Activated B cell treated with CpG ODN at 0.5 μM for 24 hours (primary cell): ENCODE data around the gene WDR62. TPM values are rescaled to one million over a fixed set of nuclear protein-coding genes. Genes with fewer than 3 reads are reported as not detected.

Source experiments
- ATAC-seq: fragments of 200-7000 bp; cut with Tn5 transposase; one replicate; pipeline ENCODE4 v1.10.0; 2021; ENCODE audit warnings: low read depth, mild to moderate bottlenecking, moderate library complexity
- CTCF ChIA-PET: fragments of 350-600 bp; sonication (Branson Sonifier 250); formaldehyde crosslinking; loops from one replicate; lab custom pipeline; 2021; ENCODE audit warnings: antibody characterized with exemption; lab: Charles Lee
- POLR2A ChIA-PET: fragments of 350-600 bp; sonication (Branson Sonifier 250); formaldehyde crosslinking; loops from one replicate; lab custom pipeline; 2021; ENCODE audit warnings: antibody characterized with exemption; lab: Charles Lee
- DNase-seq: peaks from one replicate; pipeline ENCODE4 v3.0.0; 2022
- H3K27ac Mint-ChIP-seq: one replicate; pipeline ENCODE4 v1.8.0; 2020; ENCODE audit warnings: mixed read lengths
- H3K27me3 Mint-ChIP-seq: one replicate; pipeline ENCODE4 v1.8.0; 2021; ENCODE audit warnings: mixed read lengths
- H3K36me3 Mint-ChIP-seq: one replicate; pipeline ENCODE4 v1.8.0; 2021; ENCODE audit warnings: low read depth, mixed read lengths
- H3K4me1 Mint-ChIP-seq: one replicate; pipeline ENCODE4 v1.8.0; 2021; ENCODE audit warnings: mixed read lengths
- H3K4me3 Mint-ChIP-seq: one replicate; pipeline ENCODE4 v1.8.0; 2020; ENCODE audit warnings: mild to moderate bottlenecking, mixed read lengths
- H3K9me3 Mint-ChIP-seq: one replicate; pipeline ENCODE4 v1.8.0; 2020; ENCODE audit warnings: mixed read lengths
- intact Hi-C: fragments of 100-400 bp; cut with micrococcal nuclease; formaldehyde crosslinking; loops from one replicate; pipeline ENCODE4 v1.15.1; 2024
- total RNA-seq: library from RNA; stranded (reverse); gene quantifications from 2 replicates; pipeline ENCODE4 v1.2.3, GENCODE V29; 2022
- TF ChIP-seq, protein P1 (sequence below): fragments of 200-600 bp; IDR thresholded peaks from one replicate; pipeline ENCODE4 v1.8.0; 2022; ENCODE audit warnings: antibody characterized with exemption, mild to moderate bottlenecking

Gene WDR62
- total RNA-seq, 1 donor from 2014 or later: 3.3 TPM

GRCh38 chr19:36136964-36137686 lies 82.4 kb downstream of the WDR62 start:
- CTCF ChIA-PET: interaction anchor here (1.4 to 2.4 kb wide), 2 partner anchors 8 to 9 kb away, joined by 3 to 12 read pairs; no protein-coding TSS in a partner anchor
- intact Hi-C loops: no loop called here
- no peak overlapping the region for H3K4me3 Mint-ChIP-seq
- POLR2A ChIA-PET: interaction anchor here (0.6 to 1.5 kb wide), 3 partner anchors 9 to 22 kb away, joined by 4 to 7 read pairs (median 6); partner anchors contain the start of gene TBCB
- H3K27me3 Mint-ChIP-seq: peaks cover 2% of the 10 kb centered on the region
- H3K27ac Mint-ChIP-seq: peak overlapping the region; percentile 30
- H3K4me1 Mint-ChIP-seq: peaks cover 14% of the 10 kb centered on the region
- DNase-seq: no peak
- H3K9me3 Mint-ChIP-seq: no peaks in the 10 kb centered on the region
- no peak for ATAC-seq
- H3K36me3 Mint-ChIP-seq: peaks cover 19% of the 10 kb centered on the region
- TF ChIP-seq, protein P1, sequence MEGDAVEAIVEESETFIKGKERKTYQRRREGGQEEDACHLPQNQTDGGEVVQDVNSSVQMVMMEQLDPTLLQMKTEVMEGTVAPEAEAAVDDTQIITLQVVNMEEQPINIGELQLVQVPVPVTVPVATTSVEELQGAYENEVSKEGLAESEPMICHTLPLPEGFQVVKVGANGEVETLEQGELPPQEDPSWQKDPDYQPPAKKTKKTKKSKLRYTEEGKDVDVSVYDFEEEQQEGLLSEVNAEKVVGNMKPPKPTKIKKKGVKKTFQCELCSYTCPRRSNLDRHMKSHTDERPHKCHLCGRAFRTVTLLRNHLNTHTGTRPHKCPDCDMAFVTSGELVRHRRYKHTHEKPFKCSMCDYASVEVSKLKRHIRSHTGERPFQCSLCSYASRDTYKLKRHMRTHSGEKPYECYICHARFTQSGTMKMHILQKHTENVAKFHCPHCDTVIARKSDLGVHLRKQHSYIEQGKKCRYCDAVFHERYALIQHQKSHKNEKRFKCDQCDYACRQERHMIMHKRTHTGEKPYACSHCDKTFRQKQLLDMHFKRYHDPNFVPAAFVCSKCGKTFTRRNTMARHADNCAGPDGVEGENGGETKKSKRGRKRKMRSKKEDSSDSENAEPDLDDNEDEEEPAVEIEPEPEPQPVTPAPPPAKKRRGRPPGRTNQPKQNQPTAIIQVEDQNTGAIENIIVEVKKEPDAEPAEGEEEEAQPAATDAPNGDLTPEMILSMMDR: no peak

DNA sequence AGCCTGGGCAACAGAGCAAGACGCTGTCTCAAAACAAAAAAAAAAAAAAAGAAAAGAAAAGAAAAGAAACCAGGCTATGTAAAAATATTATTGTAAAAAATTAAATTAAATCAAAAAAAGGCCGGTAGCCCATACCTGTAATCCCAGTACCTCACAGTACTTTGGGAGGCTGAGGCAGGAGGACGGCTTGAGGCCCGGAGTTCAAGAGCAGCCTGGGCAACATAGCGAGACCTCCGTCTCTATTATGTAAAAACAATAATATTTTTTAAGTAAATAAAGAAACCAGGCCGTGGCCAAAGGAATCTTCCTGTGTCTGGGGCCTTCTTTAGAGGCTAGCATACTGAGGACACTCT lies 84.4 kb downstream of the WDR62 start:
- Mint-ChIP-seq H3K36me3 (peaks cover 31% of the 10 kb centered on the region), H3K4me3 (peak overlapping the region; percentile 97), H3K4me1 (peaks cover 16% of the 10 kb centered on the region), H3K9me3 (no peaks in the 10 kb centered on the region), H3K27ac (peak overlapping the region; percentile 97), H3K27me3 (peaks cover 2% of the 10 kb centered on the region)
- ChIA-PET POLR2A (interaction anchor here (0.6 to 3.6 kb wide), 9 partner anchors 10 to 1641 kb away, joined by 3 to 65 read pairs (median 4); partner anchors contain the start of genes POLR2I, PSENEN, TBCB and THAP8), CTCF (interaction anchor here (1.2 kb wide), 1 partner anchor 11 kb away, joined by 12 read pairs; no protein-coding TSS in a partner anchor)
- TF ChIP-seq, protein P1: no peak
- no peak for DNase-seq
- no peak for ATAC-seq
- intact Hi-C loops: loop anchor here (1.0 kb wide), 2 partner anchors 11 to 24 kb away; partner anchors contain the start of gene TBCB

DNA sequence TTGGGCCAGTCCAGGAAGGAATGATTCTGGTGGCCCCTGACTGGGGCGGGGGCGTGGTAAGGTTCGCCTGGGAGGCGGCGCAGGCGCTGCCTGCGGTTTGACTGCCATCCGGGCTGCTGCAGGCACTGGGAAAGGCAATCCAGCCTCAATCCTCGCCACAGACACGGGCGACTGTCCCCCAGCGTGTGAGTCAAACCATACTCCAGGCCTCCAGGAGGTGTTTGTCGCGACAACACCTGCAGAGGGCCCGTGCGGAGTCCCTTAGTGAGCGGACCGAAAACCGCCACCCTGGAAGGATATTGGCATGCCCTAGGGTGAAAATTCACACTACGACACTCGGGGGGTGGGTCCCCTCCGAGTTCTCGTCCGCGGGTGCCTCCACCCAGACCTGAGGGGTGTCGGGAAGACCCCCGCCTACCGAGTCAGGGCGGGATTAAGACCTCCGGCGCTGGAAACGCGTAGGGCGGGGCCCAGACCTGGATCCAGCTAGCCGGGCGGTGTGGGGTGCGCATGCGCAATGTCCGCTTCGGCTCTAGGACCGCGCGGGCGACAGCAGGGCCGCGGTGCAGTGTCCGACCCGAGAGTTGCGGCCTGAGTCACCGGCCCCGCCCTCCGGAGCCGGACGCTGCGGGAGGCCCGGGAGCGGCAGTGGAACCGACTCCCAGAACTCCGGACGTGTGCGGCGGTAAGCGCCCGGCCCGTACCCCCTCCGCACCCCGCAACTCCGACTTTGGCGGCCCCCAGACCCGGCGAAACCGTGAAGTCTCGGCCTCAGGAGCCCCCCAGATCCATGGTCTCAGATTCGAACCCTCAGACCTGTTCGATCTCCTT lies 85.0 kb downstream of the WDR62 start, which contains the start of gene CAPNS1:
CAPNS1 (plus strand) TSS at position 594 of the 831 bp plus-strand sequence. CDS start 946 bp downstream, outside the sequence.
- TF ChIP-seq, protein P1: no peak
- Mint-ChIP-seq H3K4me3 (peak within 1 kb of the TSS; percentile 97), H3K4me1 (peaks cover 16% of the 10 kb centered on the region), H3K9me3 (no peaks in the 10 kb centered on the region), H3K36me3 (peaks cover 34% of the 10 kb centered on the region), H3K27me3 (peaks cover 2% of the 10 kb centered on the region), H3K27ac (peak within 1 kb of the TSS; percentile 97)
- DNase-seq (peak; percentile 93), ATAC-seq (peak; percentile 76)
- CTCF ChIA-PET: interaction anchor here (1.2 kb wide), 2 partner anchors 12 to 29 kb away, joined by 3 to 12 read pairs; no protein-coding TSS in a partner anchor
- intact Hi-C loops: loop anchor here (1.0 to 5.0 kb wide), 6 partner anchors 11 to 1462 kb away; partner anchors contain the start of genes ALKBH6, SCGB2B2, TBCB and THAP8
- POLR2A ChIA-PET: interaction anchor here (0.6 to 3.6 kb wide), 8 partner anchors 10 to 1640 kb away, joined by 3 to 65 read pairs (median 6); partner anchors contain the start of genes POLR2I, PSENEN, TBCB and THAP8

- H3K4me3 Mint-ChIP-seq: peak overlapping the region; percentile 97
These were observed 85.8 kb downstream of the WDR62 start for GRCh38 chr19:36140304-36141038.

More at GRCh38 chr19:36140304-36141038, 85.8 kb downstream of the WDR62 start:
- no peaks in the 10 kb centered on the region for H3K9me3 Mint-ChIP-seq
- peaks cover 38% of the 10 kb centered on the region for H3K36me3 Mint-ChIP-seq
- TF ChIP-seq, protein P1: no peak
- intact Hi-C loops: loop anchor here (1.0 to 5.0 kb wide), 4 partner anchors 86 to 1463 kb away; partner anchors contain the start of genes ALKBH6, SCGB2B2, THAP8 and WDR62
- peak; percentile 9 for ATAC-seq
- DNase-seq: no peak
- CTCF ChIA-PET: interaction anchor here (1.2 kb wide), 2 partner anchors 13 to 28 kb away, joined by 3 to 12 read pairs; no protein-coding TSS in a partner anchor
- peaks cover 16% of the 10 kb centered on the region for H3K4me1 Mint-ChIP-seq
- H3K27me3 Mint-ChIP-seq: no peaks in the 10 kb centered on the region
- peak overlapping the region; percentile 97 for H3K27ac Mint-ChIP-seq
- POLR2A ChIA-PET: interaction anchor here (0.7 to 3.6 kb wide), 8 partner anchors 11 to 1024 kb away, joined by 3 to 65 read pairs (median 6); partner anchors contain the start of genes POLR2I, TBCB, THAP8 and ZNF146
